Stimulated activated naive CD4-positive, alpha-beta T cell treated with Interleukin-2 at 50 U/mL for 16 hours (primary cell): ENCODE results near the gene HYOU1.
"Not testable (repeated sequence)": the region's sequence is repeated elsewhere in the genome, so short reads cannot be mapped to it uniquely, and the experiment has no call there.

Source experiments
- DNase-seq: peaks from one replicate; lab custom pipeline; 2025; lab: John Stamatoyannopoulos, UW

Gene HYOU1

DNA sequence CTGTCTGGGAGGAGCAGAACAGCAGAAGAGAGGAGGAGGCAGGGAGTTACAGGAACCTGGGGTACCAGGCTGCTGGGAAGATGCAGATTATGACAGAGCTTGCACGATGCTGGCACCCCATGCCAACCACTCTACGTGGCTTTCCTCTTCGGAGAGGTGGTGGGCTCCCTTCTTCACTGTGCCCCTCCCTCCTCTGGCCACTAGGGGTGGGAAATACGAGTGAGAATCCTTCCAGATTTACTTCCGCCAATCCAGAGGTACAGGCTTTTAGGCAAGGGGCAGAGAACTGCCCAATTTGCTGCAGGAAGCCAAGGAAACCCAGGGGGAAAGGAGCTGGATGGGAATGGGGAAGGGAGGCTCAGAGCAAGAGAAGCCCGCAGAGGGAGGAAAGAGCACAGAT, 12.3 kb downstream of the HYOU1 start:
- DNase-seq: no peak

DNA sequence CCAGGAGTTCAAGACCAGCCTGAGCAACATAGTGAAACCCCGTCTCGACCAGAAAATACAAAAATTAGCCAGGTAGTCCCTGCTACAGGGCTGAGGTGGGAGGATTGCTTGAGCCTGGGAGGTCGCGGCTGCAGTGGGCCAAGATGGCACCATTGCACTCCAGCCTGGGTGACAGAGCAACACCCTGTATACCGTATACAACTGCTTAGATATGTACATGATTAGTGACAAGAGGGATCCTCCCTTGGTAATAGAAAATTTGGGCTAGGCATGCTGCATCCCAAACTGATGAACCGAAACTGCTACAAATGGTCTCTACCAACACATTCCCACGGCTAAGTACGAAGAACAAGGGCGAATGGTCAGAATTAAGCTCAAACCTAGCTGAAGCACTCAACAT, 14.1 kb downstream of the HYOU1 start:
- DNase-seq: no peak

DNA sequence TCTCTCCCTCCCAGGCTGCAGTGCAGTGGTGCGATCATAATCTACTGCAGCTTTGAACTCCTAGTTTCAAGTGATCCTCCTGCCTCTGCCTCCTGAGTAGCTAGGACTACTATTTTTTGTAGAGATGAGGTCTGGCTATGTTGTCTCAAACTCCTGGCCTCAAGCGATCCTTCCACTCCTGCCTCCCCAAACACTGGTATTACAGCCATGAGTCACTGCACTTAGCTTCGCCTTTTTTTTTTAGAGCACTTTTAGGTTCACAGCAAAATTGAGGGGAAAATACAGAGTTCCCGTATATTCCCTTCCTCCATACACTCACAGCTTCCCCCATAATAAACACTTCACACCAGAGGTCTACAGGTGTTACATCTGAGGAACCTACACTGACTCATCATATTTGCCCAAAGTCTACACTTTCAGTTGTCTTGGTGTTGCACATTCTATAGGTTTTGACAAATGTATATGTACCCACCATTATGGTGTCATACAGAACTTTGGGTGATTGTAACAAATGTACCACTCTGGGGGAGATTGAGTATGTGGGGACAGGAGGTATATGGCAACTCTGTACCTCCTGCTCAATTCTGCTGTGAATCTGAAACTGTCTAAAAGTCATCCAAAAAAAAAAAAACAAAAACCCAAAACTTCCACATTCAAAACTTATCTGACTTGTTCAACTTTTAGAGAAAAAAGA, 15.0 kb downstream of the HYOU1 start:
- DNase-seq: no peak

DNA sequence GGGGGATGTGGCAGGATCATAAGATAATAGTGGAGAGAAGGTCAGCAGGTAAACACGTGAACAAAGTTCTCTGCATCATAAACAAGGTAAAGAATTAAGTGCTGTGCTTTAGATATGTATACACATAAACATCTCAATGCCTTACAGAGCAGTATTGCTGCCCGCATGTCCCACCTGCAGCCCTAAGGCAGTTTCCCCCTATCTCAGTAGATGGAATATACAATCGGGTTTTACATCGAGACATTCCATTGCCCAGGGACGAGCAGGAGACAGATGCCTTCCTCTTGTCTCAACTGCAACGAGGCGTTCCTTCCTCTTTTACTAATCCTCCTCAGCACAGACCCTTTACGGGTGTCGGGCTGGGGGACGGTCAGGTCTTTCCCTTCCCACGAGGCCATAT, 17.5 kb downstream of the HYOU1 start:
- DNase-seq: not testable (repeated sequence)

DNA sequence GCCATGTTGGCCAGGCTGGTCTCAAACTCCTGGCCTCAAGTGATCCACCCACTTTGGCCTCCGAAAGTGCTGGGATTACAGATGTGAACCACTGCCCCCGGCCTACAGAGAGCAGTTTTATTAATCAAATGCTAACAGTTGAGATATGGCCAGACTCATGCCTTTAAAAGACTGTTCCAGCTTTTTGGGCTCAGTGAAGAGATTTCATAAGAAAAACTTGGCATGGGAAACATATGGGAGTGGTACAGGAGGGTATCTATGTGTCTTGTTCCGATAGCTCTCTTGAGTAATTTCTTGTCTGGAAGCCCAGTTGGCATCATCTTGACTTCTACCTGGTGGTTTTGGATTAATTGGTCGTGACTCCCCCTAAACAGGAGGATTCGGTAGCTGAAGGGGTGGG, 18.1 kb downstream of the HYOU1 start:
- DNase-seq: no peak

DNA sequence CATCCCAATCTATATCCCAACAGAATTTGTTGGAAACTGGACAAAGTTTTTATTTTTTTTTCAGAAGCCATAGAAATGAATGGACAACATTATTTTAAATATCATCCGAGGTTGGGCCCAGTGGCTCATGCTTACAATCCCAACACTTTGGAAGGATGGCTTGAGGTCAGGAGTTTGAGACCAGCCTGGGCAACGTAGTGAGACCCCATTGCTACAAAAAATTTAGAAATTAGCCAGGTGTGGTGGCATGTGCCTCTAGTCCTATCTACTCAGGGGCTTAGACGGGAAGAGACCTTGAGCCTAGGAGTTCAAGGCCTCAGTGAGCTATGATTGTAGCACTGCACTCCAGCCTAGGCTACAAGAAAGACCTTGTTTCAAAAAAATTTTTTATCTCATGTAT, 22.2 kb downstream of the HYOU1 start:
- DNase-seq: no peak

DNA sequence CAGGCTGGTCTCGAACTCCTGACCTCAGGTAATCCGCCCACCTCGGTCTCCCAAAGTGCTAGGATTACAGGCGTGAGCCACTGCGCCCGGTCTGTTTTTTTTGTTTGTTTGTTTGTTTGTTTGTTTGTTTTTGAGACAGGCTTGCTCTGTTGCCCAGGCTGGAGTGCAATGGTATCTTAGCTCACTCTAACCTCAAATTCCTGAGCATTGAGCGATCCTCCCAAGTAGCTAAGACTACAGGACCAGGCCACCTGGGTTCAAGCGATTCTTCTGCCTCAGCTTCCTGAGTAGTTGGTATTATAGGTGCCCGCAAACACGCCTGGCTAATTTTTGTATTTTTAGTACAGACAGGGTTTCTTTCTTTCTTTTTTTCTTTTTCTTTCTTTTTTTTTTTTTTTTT, 23.6 kb downstream of the HYOU1 start:
- DNase-seq: not testable (repeated sequence)

DNA sequence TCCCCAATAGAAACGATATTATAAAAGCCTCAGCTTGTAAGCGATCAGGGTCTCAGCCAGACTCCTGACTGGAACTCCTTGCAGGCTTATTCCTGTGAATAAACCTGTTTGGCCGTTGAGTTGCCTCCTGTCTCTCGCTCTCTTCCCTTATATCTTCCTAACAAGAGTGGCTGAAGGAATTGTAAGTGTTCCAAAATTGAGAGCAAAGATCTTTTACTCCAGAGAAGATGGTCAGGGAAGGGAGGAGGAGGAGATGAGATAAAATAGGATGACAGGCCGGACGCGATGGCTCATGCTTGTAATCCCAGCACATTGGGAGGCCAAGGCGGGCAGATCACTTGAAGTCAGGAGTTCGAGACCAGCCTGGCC, 25.1 kb downstream of the HYOU1 start:
- no peak for DNase-seq

DNA sequence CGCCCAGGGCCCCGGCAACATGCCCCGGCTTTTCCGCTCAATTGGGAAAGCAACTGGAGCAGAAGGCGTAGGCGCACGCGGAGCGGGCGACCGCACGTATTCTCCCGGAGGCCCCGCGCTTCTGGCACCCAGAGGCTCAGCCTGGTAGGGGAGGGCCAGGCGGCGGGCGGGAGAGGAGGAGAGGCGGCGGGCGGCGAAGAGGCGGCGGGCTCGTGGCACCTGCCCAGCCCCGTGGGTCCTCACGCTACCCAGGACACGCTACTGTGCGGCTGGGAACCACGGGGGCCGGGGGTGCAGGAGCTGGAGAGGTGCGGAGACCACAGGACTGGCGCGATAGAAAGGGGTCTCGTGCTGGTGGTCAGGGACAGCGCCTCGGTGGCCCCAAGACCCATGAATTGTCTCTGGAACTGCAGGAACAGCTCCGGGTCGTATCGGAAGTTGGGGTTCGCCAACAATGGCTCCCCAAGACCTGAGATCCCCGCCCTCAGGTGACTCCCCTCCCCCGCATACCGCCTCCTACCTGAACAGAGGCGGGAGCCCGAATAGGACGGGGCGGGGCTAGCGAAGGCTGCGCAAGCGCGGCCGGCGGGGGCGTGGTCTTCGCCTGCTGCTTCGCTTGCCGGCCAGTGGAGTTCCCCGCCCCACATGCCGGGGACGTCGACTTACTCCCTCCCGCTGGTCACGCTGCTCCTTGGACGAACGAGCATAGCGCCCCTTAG, 26.5 kb downstream of the HYOU1 start, which contains the start of gene SLC37A4:
SLC37A4 (minus strand) TSS at position 549 of the 719 bp plus-strand sequence.
- DNase-seq: peak; percentile 97

DNA sequence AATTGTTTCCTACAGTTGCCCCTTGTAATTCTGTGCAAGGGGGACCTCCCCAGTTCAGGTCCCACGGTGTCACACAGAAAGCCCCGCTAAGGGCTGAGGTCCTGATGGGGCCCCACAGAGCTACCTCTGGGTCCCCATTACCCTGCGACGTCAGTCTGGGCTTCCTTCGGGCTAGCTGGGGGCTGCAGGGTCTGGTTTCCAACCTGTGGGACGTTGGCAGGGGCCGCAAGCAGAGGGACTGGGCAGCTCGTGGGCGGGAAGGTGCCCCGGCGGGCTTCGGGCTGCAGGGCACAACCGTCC, 27.0 kb downstream of the HYOU1 start:
- DNase-seq: peak; percentile 23

DNA sequence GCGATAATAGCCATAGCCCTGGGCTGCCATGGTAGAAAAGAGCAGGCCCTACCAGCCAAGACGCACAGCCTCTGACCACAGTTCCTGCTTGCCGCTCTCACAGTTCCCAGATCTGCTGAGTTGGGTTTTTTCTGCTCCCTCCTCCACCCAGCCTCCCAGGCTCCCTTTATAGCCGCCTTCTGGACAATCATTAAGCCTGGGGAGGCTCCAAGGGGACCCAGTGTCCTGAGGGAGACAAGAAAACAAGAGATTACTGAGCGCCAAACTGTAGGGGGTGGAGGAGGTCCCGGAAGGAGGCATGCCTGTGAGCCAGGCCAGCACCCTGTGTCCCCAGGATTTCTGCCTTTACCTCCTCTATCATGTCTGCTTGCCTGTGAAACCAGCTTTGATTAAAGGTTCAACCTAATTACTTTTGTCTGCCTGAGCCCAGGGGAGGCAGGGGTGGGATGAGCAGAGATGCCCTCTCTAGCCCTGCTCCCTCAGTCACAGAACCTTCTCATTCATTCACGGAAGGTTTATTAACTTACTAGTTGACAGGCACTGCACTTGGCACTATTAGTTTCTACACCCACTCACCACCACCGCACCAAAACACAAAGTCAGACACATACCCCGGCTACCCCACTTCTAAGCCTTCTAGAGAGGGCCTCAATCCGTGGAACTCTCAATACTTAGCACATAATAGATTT, 27.5 kb downstream of the HYOU1 start:
- peak; percentile 61 for DNase-seq

DNA sequence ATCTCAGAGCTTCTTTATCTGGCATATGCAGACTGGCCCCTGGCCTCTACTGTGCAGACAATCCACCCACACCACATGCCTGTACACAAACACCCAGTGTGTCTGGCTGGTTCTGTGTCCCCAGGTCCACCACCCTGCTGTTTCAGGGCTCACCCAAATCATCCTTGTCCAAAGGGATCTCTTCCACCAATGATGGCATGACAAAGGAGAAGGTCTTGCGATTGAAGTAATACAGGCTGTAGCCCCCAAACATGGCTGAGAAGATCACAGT, 28.0 kb downstream of the HYOU1 start:
- no peak for DNase-seq

DNA sequence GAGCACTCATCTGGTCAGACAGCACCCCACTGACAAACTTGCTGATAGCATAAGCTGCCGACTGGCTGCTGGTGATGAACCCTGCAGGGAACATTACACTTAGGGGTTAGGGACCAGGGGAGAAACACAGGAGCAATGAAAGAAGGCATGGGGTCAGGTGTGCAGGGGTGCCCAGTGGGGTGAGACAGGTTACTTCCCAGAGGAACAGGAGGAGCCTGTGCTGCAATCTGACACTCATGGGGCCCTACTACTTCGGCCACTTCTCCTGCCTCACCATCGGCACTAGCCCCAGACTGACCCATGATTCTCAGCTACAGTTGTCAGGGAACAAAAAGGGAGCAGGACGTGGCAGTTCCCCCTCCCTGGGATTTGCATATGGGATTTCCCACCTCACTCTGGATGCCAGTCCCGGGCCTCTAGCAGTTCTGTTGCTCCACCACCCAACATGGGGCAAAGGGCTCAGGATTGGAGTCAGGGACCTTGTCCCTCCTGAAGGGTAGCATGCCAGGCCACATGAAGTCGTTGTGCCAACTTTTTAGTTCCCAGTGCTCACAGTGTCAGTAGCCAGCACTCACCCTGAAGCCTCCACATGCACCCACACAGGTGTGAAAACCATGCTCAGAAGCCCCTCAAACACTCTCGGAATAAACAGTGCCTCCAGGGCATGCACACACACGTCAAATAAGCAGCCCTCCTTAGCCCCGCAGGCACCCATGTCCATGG, 28.5 kb downstream of the HYOU1 start:
- DNase-seq: no peak

DNA sequence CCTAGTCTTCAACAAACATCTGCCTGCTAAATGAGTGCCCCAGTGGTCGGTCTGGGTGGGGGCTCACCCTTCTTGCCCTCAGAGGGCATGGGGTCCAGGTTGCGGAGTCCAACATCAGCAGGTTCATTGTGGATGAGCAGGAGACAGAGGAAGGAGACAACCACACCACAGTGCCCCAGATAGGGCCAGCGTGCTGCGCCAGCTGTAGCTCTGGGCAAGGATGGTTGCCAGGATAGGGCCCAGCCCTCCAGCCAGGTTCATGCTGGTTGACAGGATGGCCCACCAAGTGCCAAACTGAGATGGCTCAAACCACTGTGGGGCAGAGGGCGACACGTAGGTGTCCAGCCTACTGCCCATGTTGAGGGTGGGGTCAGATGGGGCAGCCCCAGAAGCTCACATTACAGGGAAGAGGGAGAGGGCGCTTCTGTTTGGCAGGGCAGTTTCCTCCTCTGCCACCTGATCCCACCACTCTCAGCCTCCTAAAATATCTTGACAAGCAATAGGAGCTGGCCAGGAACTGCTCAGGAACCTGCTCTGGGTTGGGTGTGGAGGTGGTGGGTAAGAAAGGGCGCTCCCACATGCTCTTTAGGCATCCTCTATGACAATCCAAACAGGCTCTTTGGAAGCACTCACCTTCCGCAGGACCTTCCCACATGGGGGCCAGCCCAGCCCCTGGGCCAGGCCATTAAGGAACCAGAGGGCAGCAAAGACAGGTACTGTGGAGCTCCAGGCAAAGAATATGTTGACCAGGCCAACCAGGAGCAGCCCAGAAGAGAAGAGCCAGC, 29.3 kb downstream of the HYOU1 start:
- no peak for DNase-seq

DNA sequence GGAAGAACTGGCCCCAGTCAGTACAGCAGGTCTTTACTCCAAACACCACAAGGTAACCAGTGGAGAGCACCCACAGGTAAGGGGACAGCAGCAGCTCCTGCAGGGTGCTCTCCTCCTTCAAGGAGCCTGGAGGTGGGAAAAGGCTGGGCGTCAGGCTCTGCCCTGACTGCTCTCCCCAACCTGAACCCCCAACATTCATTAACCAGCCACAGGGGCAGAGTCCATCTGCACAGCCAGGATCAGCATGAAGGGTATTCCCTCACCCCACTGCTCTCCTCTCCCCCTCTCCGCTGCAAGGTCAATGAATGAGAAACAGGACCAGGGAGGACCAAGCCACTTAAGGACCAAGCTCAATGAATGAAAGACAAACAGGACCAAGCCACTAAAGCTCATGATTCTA, 30.0 kb downstream of the HYOU1 start:
- no peak for DNase-seq

DNA sequence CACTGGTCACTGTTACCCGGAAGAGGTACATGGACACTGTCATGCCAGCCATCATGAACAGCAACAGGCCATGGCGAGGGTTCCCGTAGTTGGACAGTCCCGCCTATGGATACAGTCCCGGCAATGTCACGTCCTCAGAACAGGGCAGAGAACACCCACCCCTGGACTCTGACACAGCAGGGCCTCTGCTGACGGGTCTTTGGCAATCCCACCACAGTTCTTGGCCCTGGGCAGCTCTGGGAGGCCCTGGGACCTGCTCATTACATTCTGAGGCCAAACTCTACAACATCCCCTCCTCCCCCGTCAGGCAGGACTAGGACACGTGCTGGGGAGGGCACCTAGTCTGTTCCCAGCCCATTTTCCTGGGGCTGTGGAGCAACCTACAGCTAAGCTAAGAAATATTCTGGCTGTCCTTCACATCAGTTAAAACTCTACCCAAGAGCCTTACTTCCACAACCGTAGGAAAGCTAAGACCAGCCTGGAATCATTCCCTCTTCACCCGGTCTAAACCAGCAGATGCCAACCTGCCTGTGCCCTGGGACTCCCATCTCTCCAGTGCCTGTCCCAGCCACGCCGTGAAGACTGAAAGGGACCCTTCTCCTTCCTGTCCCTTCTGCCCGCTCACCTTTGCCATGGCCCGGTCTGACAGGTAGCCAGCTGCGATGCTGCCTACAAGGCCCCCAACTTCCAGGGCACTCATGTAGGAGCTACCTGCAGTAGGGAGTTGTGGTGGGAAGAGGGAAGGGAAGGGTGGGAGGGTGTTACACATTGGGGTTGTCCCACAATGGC, 30.8 kb downstream of the HYOU1 start:
- DNase-seq: no peak

DNA sequence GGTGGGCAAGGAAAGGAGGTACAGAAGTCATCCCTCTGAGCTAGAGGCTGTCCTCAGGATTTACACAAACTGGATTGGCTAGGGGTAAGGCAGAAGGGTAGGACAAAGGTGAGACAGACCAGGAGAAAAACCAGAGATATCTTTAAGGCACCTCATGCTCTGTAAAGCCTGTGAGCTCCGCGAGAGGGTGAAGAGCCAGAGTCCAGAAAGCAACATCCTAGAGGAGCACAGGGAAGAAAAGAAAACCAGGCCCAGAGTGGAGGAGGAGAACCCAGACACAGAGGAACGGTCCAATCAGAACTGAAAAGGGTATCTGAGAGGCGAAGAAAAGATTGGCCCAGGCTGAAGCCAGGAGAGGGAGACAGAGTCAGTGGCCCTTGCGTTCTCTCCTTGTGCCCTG, 31.5 kb downstream of the HYOU1 start:
- no peak for DNase-seq

DNA sequence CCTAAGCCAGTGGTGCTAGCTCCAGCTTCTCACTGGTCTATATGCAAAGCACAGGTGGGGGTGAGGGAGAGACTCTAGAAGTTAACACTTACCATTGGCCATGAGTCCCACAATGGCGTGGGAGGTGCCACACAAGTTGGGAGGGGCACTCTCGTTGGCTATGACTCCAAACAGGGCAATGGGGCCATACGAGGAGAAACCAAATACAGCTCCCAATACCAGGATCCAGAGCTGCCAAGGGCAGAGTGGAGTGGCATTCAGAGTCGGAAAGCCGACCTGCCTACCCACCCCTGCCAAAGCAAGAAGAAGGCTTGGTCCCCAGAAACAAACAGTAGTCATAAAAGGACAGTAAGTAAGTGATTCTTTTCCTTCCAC, 31.9 kb downstream of the HYOU1 start:
- no peak for DNase-seq

DNA sequence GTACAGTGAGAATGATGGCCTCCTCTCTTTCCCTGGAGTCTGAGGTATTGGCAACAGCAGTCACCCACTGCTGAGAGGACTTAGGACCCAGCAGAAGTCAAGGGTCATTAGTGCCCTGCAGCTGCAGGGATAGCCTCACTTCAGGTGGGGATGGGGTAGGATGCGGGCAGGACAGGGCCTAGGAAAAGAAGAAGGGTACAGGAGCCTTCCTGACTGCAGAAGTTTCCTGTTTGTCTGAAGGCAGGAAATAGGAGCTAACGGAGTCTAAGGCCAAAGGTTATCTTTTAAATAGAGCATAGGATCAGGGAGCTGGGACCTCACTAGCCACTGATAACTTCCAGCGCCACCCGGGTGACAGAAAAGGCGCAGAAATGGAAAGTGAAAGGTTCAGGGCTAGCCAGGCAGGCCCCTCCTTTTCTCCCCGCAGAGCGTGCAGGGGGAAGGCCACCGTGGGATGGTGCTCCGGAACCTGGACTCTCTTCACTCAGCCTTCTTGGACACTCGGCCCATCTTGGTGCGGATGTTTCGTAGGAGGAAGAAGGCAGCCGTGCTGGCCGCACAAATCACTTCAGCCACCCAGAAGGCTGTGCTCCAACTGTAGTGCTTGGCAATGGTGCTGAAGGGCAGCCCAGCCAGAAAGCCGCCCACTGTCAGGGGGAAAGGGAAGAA, 32.4 kb downstream of the HYOU1 start:
- DNase-seq: no peak

DNA sequence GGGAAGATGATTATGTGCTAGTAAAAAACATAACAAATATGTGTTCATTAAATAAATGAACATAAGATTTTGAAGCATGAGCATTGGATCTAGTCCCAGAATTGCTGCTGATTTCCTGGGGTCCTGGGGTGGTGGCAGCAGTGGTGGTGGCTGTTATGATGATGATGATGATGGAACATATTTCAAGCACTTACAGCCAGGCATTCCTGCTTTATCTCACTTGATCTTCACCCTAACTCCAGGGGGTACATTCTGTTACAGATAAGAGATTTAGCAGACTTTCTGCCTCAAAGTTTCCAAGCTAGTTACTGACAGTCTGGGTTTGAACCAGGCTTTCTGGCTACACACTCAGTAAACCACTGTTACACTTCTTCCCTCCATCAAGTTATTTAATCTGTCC, 33.3 kb downstream of the HYOU1 start:
- no peak for DNase-seq

DNA sequence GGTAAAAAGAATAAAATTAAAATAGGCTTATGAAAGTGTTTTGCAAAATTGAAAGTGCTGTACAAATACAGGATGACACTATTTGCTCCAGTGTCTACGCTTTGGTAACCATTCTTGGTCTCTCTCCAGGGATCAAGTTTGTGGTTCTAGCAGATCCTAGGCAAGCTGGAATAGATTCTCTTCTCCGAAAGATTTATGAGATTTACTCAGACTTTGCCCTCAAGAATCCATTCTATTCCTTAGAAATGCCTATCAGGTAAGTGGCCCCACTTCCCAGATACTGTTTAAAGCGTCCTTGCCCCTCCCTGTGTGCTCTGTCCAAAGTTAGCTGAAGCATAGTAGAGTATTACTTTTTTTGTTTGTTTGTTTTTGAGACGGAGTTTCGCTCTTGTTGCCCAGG, 35.4 kb downstream of the HYOU1 start:
- no peak for DNase-seq
